Nephron progenitor cell (in vitro differentiated cells): ENCODE results near the gene SHH.

ENCODE experiments used
- DNase-seq: peaks from one replicate; pipeline ENCODE4 v3.0.0; 2021
- H3K27ac Mint-ChIP-seq: 2 replicates; pipeline ENCODE4 v1.8.0; 2021; ENCODE audit warnings: mild to moderate bottlenecking, moderate library complexity, mixed read lengths
- H3K27me3 Mint-ChIP-seq: 2 replicates; pipeline ENCODE4 v1.8.0; 2021; ENCODE audit warnings: mild to moderate bottlenecking, low read depth, mixed read lengths; ENCODE audit not compliant: poor library complexity
- H3K36me3 Mint-ChIP-seq: 2 replicates; pipeline ENCODE4 v1.8.0; 2021; ENCODE audit warnings: low read depth, mixed read lengths
- H3K4me1 Mint-ChIP-seq: 2 replicates; pipeline ENCODE4 v1.8.0; 2021; ENCODE audit warnings: mixed read lengths
- H3K4me3 Mint-ChIP-seq: 2 replicates; pipeline ENCODE4 v1.8.0; 2021; ENCODE audit warnings: mild to moderate bottlenecking, moderate library complexity, mixed read lengths
- H3K9me3 Mint-ChIP-seq: 2 replicates; pipeline ENCODE4 v1.8.0; 2021; ENCODE audit warnings: mild to moderate bottlenecking, moderate library complexity, mixed read lengths
- TF ChIP-seq, protein P1 (sequence below): fragments of 200-600 bp; sonication (generic); IDR thresholded peaks from 2 replicates; pipeline ENCODE4 v1.5.0; 2021; ENCODE audit warnings: antibody characterized with exemption

Gene SHH

DNA sequence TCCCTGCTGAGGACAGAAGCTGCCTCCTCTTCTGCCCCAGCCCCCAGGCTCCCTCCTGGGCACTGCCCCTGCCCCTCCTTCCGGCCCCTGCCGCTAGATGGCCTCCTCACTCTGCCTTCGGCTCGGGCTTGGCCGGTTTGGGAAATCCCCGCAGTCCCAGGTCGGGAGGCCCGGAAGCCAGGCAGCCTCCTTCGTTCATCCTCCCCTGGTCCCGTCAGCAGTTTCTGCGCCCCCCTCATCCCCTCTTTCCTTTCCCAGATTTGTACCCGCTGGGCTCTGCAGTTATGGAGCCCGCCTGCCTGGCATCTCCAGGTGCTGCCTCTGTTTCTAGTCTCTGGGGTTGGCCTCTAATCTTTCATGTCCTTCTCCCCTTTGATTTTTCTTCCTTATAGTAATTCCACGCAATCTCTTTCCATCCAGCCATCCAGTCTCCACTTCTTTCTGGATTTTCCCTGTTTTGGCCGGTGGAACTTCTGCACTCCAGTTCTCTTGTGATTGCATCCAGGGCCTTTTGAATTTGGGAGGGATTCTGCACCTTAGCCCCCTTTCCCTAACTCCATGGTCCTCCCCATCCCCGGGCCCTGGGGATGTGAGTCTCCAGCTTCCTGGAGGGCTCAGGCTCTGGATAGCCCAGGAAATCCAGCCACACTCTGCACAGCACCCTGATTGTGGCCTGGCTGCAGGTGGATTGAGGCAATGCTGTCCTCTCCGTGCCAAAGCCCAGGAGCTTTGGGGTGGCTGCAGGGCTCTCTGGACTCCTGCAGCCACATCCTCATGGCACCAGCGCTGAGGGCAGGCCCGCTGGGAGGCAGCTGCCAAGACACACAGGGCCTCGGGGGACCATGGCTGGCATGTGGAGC is 3.3 kb upstream of the SHH start:
- TF ChIP-seq, protein P1, sequence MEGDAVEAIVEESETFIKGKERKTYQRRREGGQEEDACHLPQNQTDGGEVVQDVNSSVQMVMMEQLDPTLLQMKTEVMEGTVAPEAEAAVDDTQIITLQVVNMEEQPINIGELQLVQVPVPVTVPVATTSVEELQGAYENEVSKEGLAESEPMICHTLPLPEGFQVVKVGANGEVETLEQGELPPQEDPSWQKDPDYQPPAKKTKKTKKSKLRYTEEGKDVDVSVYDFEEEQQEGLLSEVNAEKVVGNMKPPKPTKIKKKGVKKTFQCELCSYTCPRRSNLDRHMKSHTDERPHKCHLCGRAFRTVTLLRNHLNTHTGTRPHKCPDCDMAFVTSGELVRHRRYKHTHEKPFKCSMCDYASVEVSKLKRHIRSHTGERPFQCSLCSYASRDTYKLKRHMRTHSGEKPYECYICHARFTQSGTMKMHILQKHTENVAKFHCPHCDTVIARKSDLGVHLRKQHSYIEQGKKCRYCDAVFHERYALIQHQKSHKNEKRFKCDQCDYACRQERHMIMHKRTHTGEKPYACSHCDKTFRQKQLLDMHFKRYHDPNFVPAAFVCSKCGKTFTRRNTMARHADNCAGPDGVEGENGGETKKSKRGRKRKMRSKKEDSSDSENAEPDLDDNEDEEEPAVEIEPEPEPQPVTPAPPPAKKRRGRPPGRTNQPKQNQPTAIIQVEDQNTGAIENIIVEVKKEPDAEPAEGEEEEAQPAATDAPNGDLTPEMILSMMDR = peak; percentile 72
- peak; percentile 79 for DNase-seq
- Mint-ChIP-seq H3K9me3 (peaks cover 4% of the 10 kb centered on the region), H3K27me3 (peaks cover 73% of the 10 kb centered on the region), H3K4me1 (peaks cover 25% of the 10 kb centered on the region), H3K36me3 (no peaks in the 10 kb centered on the region), H3K4me3 (peak overlapping the region; percentile 18), H3K27ac (no peak overlapping the region)

- TF ChIP-seq, protein P1 = no peak
- Mint-ChIP-seq H3K36me3 (no peaks in the 10 kb centered on the region), H3K4me1 (peaks cover 29% of the 10 kb centered on the region), H3K4me3 (no peak overlapping the region), H3K27ac (no peak overlapping the region), H3K27me3 (peaks cover 77% of the 10 kb centered on the region), H3K9me3 (peaks cover 4% of the 10 kb centered on the region)
- DNase-seq = no peak
Measured at GRCh38 chr7:155814316-155815276, 2.3 kb upstream of the SHH start.

- Mint-ChIP-seq H3K36me3 (no peaks in the 10 kb centered on the region), H3K4me1 (peaks cover 37% of the 10 kb centered on the region), H3K27ac (no peak overlapping the region), H3K27me3 (peaks cover 83% of the 10 kb centered on the region), H3K4me3 (no peak overlapping the region), H3K9me3 (peaks cover 4% of the 10 kb centered on the region)
- DNase-seq = no peak
- TF ChIP-seq, protein P1 = no peak
Measured at GRCh38 chr7:155813546-155814315, 1.5 kb upstream of the SHH start.

- Mint-ChIP-seq H3K4me1 (peaks cover 39% of the 10 kb centered on the region), H3K4me3 (no peak overlapping the region), H3K36me3 (no peaks in the 10 kb centered on the region), H3K27me3 (peaks cover 84% of the 10 kb centered on the region), H3K9me3 (peaks cover under 1% of the 10 kb centered on the region), H3K27ac (no peak overlapping the region)
- DNase-seq = no peak
- TF ChIP-seq, protein P1 = no peak
Measured at GRCh38 chr7:155813125-155813524, 862 bp upstream of the SHH start.

DNA sequence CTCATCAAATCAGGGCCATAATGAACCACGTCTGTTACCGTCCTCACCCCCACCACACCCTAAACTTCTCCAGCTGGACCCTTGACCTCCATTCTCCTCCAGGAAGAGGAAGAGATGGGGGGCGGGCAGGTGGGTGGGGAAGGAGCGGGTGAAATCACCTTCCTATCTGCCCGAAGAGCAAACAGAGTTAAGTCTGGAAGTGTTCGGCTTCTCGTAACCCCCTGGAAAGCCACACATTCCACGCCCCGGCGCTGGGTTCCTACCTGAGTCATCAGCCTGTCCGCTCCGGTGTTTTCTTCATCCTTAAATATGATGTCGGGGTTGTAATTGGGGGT is 736 bp downstream of the SHH start:
- Mint-ChIP-seq H3K4me1 (peaks cover 52% of the 10 kb centered on the region), H3K27ac (no peak overlapping the region), H3K27me3 (peaks cover 94% of the 10 kb centered on the region), H3K4me3 (peak overlapping the region; percentile 74), H3K9me3 (no peaks in the 10 kb centered on the region), H3K36me3 (no peaks in the 10 kb centered on the region)
- TF ChIP-seq, protein P1 = no peak
- DNase-seq = no peak
